ENCODE results near the gene ZMPSTE24. TPM values are rescaled to one million over a fixed set of nuclear protein-coding genes. Genes with fewer than 3 reads are reported as not detected.

The ZMPSTE24 gene
- total and polyA plus RNA-seq, 10 of the 15 experiments (the other 5 are each of a cell fraction or from before 2014, with no cell fraction given): 21.5 to 84.4 (median 43.6) TPM

DNA sequence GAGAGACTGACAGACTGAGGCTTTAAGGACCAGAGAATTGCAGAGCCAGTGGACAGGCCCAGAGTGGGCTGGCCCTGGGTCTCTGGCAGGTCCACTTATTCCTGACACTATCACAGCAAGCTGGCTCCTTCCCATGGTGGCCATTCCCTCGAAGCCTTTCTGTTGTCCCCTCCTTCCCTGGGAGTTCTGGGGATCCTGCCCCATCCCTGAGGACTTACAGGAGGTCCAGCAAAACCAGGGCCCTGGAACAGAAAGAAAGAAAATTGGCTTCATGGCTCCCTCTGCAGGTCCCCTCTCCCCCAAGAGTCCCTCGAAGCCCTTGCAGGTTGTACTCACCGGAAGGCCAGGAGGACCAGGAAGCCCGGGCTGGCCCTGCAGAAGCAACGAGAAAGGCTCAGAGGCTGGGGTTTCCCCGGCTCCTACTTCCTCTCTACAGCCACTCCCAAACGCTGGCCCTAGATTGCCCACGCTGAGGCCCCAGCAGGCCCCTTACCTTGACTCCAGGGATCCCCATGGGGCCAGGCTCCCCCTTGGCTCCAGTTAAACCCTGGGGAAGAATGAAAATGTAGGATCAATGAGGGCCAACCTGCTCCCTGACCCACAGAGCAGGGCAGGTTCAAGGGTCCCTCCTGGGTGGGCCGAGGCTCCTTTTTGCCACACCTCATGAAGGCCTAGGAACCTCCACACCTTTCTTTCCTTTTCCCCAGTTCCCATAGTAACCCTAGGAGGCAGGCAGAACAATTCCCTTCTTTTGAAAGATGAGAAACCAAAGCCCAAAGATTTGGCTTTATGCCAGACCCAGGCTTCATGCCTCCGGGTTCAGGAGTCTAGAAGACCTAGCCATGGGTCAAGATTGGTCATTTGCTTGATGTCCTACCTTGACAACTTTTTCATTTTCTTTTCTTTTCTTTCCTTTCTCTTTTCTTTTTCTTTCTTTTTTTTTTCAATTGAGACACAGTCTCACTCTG is 54.5 kb downstream of the ZMPSTE24 start (continued):
- TF ChIP-seq ZNF384 (IDR thresholded peaks at IDR 0.05; ENCODE audit: borderline replicate concordance, low read depth, low read length) (no peak), SRF (IDR thresholded peaks at IDR 0.05; ENCODE audit: low read depth in 2 of 2, low read length in 2 of 2) (no peak), BCL11A (IDR thresholded peaks at IDR 0.05; ENCODE audit: low read depth, low read length) (no peak), ZNF24 (IDR thresholded peaks at IDR 0.05) (no peak), NR2F1 (conservative IDR thresholded peaks at IDR 0.05) (0 out of 2 replicates have a peak, but pooled peaks have one; percentile 37), FOS (IDR thresholded peaks at IDR 0.05; ENCODE audit: borderline replicate concordance, extremely low read depth, insufficient read length) (no peak), TCF7 (IDR thresholded peaks at IDR 0.05; ENCODE audit: borderline replicate concordance) (no peak)
- TF ChIP-seq, protein P1, sequence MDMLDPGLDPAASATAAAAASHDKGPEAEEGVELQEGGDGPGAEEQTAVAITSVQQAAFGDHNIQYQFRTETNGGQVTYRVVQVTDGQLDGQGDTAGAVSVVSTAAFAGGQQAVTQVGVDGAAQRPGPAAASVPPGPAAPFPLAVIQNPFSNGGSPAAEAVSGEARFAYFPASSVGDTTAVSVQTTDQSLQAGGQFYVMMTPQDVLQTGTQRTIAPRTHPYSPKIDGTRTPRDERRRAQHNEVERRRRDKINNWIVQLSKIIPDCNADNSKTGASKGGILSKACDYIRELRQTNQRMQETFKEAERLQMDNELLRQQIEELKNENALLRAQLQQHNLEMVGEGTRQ (IDR thresholded peaks at IDR 0.05; ENCODE audit: borderline replicate concordance, low read depth, low read length): no peak
- TF ChIP-seq, protein P2, sequence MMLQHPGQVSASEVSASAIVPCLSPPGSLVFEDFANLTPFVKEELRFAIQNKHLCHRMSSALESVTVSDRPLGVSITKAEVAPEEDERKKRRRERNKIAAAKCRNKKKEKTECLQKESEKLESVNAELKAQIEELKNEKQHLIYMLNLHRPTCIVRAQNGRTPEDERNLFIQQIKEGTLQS (IDR thresholded peaks at IDR 0.05; ENCODE audit: borderline replicate concordance, extremely low read depth, low read depth, low read length): no peak
